NCI-H748 treated with DMSO at 0.1 percent for 48 hours (cell line): ENCODE data around the gene PPHLN1.
"Not testable (repeated sequence)": the region's sequence is repeated elsewhere in the genome, so short reads cannot be mapped to it uniquely, and the experiment has no call there.

ENCODE experiments used
- DNase-seq: peaks from one replicate; lab custom pipeline; 2025; lab: John Stamatoyannopoulos, UW

PPHLN1 gene

GRCh38 chr12:42372154-42372791 is 46.3 kb downstream of the PPHLN1 start:
- peak; percentile 67 for DNase-seq

- no peak for DNase-seq
Measured at GRCh38 chr12:42373669-42374068, 47.7 kb downstream of the PPHLN1 start.

DNA sequence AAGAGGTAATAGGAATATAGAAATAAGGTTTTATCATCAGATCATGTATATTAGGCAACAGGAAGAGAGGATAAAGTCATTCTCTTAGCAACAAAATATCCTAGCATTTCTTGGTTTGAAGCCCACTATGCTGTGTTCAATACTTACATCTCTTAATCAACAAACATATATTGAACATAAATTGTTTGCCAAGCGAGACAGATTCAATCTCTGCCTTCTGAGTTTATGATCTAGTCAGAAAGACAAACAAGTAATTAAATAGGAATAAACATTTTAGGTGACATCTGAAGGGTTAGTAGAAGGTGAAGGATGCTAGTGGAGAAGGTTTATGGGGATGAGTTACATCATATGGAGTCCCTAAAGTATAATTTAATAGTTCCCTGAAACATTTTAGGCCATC is 54.8 kb downstream of the PPHLN1 start:
- DNase-seq: no peak

- no peak for DNase-seq
Measured at GRCh38 chr12:42382013-42382696, 56.2 kb downstream of the PPHLN1 start.

DNA sequence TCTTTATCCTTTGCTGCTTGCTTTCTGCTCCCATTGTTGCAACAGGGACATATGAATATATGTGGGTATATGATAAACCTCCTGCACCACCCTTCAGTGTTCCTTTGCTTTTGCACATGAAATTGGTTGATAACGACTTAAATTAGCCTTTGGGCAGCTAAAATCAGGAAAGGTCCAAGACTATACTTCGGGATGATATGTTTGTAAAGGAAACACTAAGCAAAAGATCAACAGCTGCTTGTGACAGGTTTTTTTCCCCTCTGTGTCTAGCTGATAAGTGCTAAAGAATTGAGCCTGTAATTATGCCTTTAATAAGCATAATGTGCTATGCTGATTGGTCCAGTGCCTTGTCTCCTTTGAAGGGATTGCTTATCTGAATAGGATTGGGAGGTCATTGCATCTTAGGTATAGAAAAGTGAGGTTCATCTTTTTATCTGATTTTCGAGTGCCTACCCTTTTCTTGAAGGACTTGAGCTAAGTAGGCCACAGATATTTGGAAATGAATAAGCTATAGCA is 59.4 kb downstream of the PPHLN1 start:
- DNase-seq: no peak

- DNase-seq: no peak
Measured at GRCh38 chr12:42386308-42386707, 60.3 kb downstream of the PPHLN1 start.

GRCh38 chr12:42388086-42388485 is 62.1 kb downstream of the PPHLN1 start:
- DNase-seq: not testable (repeated sequence)

GRCh38 chr12:42394429-42394828 is 68.5 kb downstream of the PPHLN1 start:
- no peak for DNase-seq

GRCh38 chr12:42396473-42397259 is 70.7 kb downstream of the PPHLN1 start:
- no peak for DNase-seq

- DNase-seq: no peak
Measured at GRCh38 chr12:42402821-42403411, 76.9 kb downstream of the PPHLN1 start.

DNA sequence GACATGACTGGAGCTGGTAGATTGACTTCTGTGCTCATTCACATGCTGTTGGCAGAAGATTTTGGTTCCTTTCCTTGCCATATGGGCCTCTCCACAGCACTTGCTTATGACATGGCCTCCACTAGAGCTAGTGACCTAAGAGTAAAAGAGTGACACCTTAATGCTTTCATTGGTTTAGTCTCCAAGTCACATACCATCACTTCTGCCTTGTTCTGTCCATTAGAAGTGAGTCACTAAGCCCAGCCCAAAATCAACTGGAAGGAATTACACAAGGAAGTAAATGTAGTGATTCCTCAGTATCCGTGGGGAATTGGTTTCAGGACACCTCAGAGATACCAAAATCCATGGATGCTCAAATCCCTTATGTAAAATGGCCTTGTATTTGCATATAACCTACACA is 81.3 kb downstream of the PPHLN1 start:
- no peak for DNase-seq

DNA sequence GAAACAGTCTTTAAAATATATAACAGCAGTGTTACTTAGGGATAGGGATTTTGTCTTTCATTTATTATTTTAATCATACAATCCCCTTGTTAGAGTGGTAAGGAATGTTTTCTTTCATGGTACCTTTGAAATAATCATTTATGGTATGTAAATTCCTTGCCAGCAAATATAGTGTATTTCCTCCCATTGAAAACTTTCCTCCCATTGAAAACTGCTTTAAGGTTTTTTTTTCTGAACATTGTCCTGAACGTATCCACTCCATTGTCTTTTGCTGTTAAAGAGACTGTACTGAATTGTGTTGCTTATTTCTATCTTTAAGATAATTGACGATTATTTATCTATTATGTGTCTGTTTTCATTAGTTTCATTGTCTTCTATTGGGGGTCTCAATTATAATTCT is 83.5 kb downstream of the PPHLN1 start:
- no peak for DNase-seq

GRCh38 chr12:42410340-42410739 is 84.4 kb downstream of the PPHLN1 start:
- DNase-seq: no peak

- no peak for DNase-seq
Measured at GRCh38 chr12:42420395-42420794, 94.4 kb downstream of the PPHLN1 start.

- DNase-seq: no peak
Measured at GRCh38 chr12:42421844-42422779, 96.1 kb downstream of the PPHLN1 start.

- DNase-seq: no peak
Measured at GRCh38 chr12:42422785-42423184, 96.8 kb downstream of the PPHLN1 start.

DNA sequence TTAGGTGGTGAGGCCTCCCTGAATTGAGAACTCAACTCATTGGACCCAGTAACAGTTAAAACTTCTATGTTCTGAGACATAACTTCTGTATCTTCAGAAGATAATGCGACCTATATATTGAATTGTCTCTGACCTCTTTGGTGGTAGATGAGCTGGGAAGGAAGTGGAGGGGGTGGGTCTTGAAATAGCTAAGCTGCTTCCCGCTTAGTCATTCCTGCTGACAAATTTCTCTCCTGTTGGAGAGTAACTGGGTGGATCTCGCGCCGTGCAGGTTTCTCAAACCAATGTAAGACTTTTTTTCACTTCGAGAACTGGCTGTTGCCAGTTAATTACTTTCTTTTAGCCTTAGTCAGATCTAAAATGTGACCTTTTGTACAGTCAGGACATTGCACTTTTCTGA is 100.8 kb downstream of the PPHLN1 start:
- no peak for DNase-seq

- DNase-seq: no peak
Measured at GRCh38 chr12:42428850-42429249, 102.9 kb downstream of the PPHLN1 start.

DNA sequence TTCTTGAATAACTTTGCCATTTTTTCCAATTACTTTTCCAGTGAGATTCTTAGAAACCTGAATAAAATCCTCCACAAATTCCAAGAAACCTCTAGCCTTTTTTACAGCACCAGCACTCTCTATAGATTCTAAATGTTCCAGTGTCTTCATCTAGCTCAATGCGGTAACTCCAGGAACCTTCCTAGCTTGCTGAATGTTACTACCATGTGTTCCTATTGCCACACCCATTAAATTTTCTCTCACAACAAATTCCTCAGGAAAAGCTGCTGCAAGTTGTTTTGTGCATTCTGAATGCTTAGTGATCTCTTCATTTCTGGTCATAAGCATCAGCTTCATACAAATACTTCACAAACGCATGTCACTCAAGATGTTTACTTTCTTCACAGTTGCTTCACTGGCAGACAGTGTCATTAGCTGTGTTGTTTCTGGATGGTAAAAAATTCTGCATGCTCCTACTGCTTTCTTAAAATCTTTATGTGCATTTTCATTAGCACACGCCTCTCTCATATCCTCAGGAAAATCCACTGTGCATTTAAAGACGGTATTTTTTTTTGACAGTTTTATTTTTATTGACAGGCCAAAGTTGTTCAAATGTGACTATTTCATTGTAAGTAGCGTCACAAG is 106.7 kb downstream of the PPHLN1 start:
- DNase-seq: no peak

- DNase-seq: no peak
Measured at GRCh38 chr12:42440608-42441007, 114.6 kb downstream of the PPHLN1 start.

DNA sequence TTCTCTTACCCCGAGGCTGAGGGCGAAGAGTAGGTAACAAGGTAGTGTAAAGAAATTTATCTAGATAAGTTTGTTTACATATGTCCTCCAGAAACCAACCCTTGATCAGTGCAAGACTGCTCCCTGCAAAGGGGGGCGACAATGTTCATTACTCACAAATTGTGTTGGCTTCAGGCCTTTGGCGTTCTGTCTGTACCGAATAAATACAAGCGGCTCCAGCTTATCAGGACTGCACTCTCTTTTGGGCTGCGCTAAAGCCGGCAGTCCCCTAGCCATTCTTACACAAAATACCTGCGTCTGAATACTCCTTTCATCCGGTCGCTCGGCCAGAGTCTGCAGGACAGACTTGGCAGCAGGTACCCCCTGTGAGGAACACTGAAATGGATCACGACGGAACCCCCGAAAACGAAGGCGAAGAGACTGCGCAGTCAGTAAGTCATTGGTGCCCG is 116.4 kb downstream of the PPHLN1 start:
- no peak for DNase-seq
